Measurements from ENCODE around the gene ITPKB. TPM values are rescaled to one million over a fixed set of nuclear protein-coding genes. Genes with fewer than 3 reads are reported as not detected.
A peak's percentile ranks its signal among the peaks of the same experiment; 100 is the strongest.

The ITPKB gene
- total RNA-seq, 2 donors from 2014 or later: 37.5 to 51.3 TPM

GRCh38 chr1:226675715-226676357 is 63.2 kb downstream of the ITPKB start:
- DNase-seq (ENCODE audit: low spot score in 2 of 2) (no peak), ATAC-seq (peak in 1 of 2 donors; percentile 54)
- peaks cover 10 to 36% of the 10 kb centered on the region in 2 donors for H3K36me3 Mint-ChIP-seq
- H3K27ac Mint-ChIP-seq: peak overlapping the region; percentile 93 to 95
- H3K9me3 Mint-ChIP-seq: no peaks in the 10 kb centered on the region

GRCh38 chr1:226674892-226675714 is 64.0 kb downstream of the ITPKB start:
- DNase-seq (ENCODE audit: low spot score in 2 of 2) (peak in 1 of 2 donors; percentile 54), ATAC-seq (peak; percentile 42 to 63)
- Mint-ChIP-seq H3K36me3 (peaks cover 10 to 36% of the 10 kb centered on the region in 2 donors), H3K27ac (peak overlapping the region; percentile 93 to 95), H3K9me3 (no peaks in the 10 kb centered on the region)

GRCh38 chr1:226672339-226672762 is 66.7 kb downstream of the ITPKB start:
- peaks cover 10 to 36% of the 10 kb centered on the region in 2 donors for H3K36me3 Mint-ChIP-seq
- peak overlapping the region; percentile 57 to 82 for H3K27ac Mint-ChIP-seq
- H3K9me3 Mint-ChIP-seq: no peaks in the 10 kb centered on the region
- ATAC-seq (no peak), DNase-seq (ENCODE audit: low spot score in 2 of 2) (no peak)

- DNase-seq (ENCODE audit: low spot score in 2 of 2): no peak
- H3K36me3 Mint-ChIP-seq: peaks cover 10 to 36% of the 10 kb centered on the region in 2 donors
- ATAC-seq: no peak
- H3K9me3 Mint-ChIP-seq: no peaks in the 10 kb centered on the region
- H3K27ac Mint-ChIP-seq: peak overlapping the region; percentile 57 to 61
These were observed 67.8 kb downstream of the ITPKB start for GRCh38 chr1:226671277-226671676.

- Mint-ChIP-seq H3K36me3 (peaks cover 10 to 39% of the 10 kb centered on the region in 2 donors), H3K27ac (no peak overlapping the region), H3K9me3 (no peaks in the 10 kb centered on the region)
- ATAC-seq: no peak
- DNase-seq (ENCODE audit: low spot score in 2 of 2): no peak
These were observed 69.0 kb downstream of the ITPKB start for GRCh38 chr1:226670073-226670472.

- Mint-ChIP-seq H3K27ac (peak overlapping the region in 1 of 2 donors; percentile 90), H3K9me3 (no peaks in the 10 kb centered on the region), H3K36me3 (peaks cover 4 to 27% of the 10 kb centered on the region in 2 donors)
- ATAC-seq (no peak), DNase-seq (ENCODE audit: low spot score in 2 of 2) (no peak)
These were observed 70.9 kb downstream of the ITPKB start for GRCh38 chr1:226668173-226668560.

- peak overlapping the region; percentile 5 to 90 for H3K27ac Mint-ChIP-seq
- ATAC-seq: no peak
- no peak for DNase-seq (ENCODE audit: low spot score in 2 of 2)
- peaks cover 4 to 13% of the 10 kb centered on the region in 2 donors for H3K36me3 Mint-ChIP-seq
- H3K9me3 Mint-ChIP-seq: no peaks in the 10 kb centered on the region
These were observed 72.4 kb downstream of the ITPKB start for GRCh38 chr1:226666692-226667091.

GRCh38 chr1:226666164-226666506 is 72.9 kb downstream of the ITPKB start:
- peak overlapping the region in 1 of 2 donors; percentile 90 for H3K27ac Mint-ChIP-seq
- no peaks in the 10 kb centered on the region for H3K9me3 Mint-ChIP-seq
- ATAC-seq (no peak), DNase-seq (ENCODE audit: low spot score in 2 of 2) (no peak)
- peaks cover 1 to 7% of the 10 kb centered on the region in 2 donors for H3K36me3 Mint-ChIP-seq

- ATAC-seq: no peak
These were observed 73.4 kb downstream of the ITPKB start for GRCh38 chr1:226665505-226666163.

GRCh38 chr1:226664413-226665101 is 74.5 kb downstream of the ITPKB start:
- peak overlapping the region; percentile 88 to 90 for H3K27ac Mint-ChIP-seq
- no peaks in the 10 kb centered on the region for H3K9me3 Mint-ChIP-seq
- ATAC-seq: no peak
- no peak for DNase-seq (ENCODE audit: low spot score in 2 of 2)
- peaks cover 0 to 4% of the 10 kb centered on the region in 2 donors for H3K36me3 Mint-ChIP-seq

More at GRCh38 chr1:226665505-226666163, 73.4 kb downstream of the ITPKB start:
- no peak for DNase-seq (ENCODE audit: low spot score in 2 of 2)
- Mint-ChIP-seq H3K9me3 (no peaks in the 10 kb centered on the region), H3K27ac (peak overlapping the region; percentile 88 to 90), H3K36me3 (peaks cover 0 to 4% of the 10 kb centered on the region in 2 donors)

- DNase-seq (ENCODE audit: low spot score in 2 of 2) (no peak), ATAC-seq (no peak)
- Mint-ChIP-seq H3K36me3 (peaks cover 0 to 4% of the 10 kb centered on the region in 2 donors), H3K9me3 (no peaks in the 10 kb centered on the region), H3K27ac (peak overlapping the region; percentile 90 to 93)
These were observed 75.8 kb downstream of the ITPKB start for GRCh38 chr1:226663327-226663704.

- DNase-seq (ENCODE audit: low spot score in 2 of 2) (peak; percentile 78 to 93), ATAC-seq (peak; percentile 92 to 97)
- Mint-ChIP-seq H3K36me3 (peaks cover 0 to 4% of the 10 kb centered on the region in 2 donors), H3K27ac (peak overlapping the region; percentile 68 to 90), H3K9me3 (no peaks in the 10 kb centered on the region)
These were observed 76.3 kb downstream of the ITPKB start for GRCh38 chr1:226662642-226663326.

GRCh38 chr1:226661965-226662364 is 77.1 kb downstream of the ITPKB start:
- Mint-ChIP-seq H3K27ac (peak overlapping the region; percentile 68 to 90), H3K9me3 (no peaks in the 10 kb centered on the region), H3K36me3 (peaks cover 0 to 4% of the 10 kb centered on the region in 2 donors)
- ATAC-seq (no peak), DNase-seq (ENCODE audit: low spot score in 2 of 2) (no peak)

- peak overlapping the region; percentile 79 to 90 for H3K27ac Mint-ChIP-seq
- peaks cover 0 to 4% of the 10 kb centered on the region in 2 donors for H3K36me3 Mint-ChIP-seq
- DNase-seq (ENCODE audit: low spot score in 2 of 2): no peak
- no peaks in the 10 kb centered on the region for H3K9me3 Mint-ChIP-seq
- peak in 1 of 2 donors; percentile 17 for ATAC-seq
These were observed 77.8 kb downstream of the ITPKB start for GRCh38 chr1:226661271-226661670.

- H3K36me3 Mint-ChIP-seq: peaks cover 0 to 4% of the 10 kb centered on the region in 2 donors
- no peaks in the 10 kb centered on the region for H3K9me3 Mint-ChIP-seq
- DNase-seq (ENCODE audit: low spot score in 2 of 2) (no peak), ATAC-seq (no peak)
- H3K27ac Mint-ChIP-seq: peak overlapping the region; percentile 90 to 98
These were observed 78.5 kb downstream of the ITPKB start for GRCh38 chr1:226660410-226661182.

Measured in activated naive CD4-positive, alpha-beta T cell treated with anti-CD3 and anti-CD28 coated beads, Interleukin-2, amount 50 U/mL, for 72 hours (primary cell).